Mesendoderm (in vitro differentiated cells): ENCODE results near the gene SULT1C2. TPM values are rescaled to one million over a fixed set of nuclear protein-coding genes. Genes with fewer than 3 reads are reported as not detected.
A peak's percentile ranks its signal among the peaks of the same experiment; 100 is the strongest.

Source experiments
- DNase-seq: peaks from one replicate; pipeline ENCODE4 v3.0.0; 2013
- H2AK5ac ChIP-seq: 2 replicates; pipeline ENCODE4 v1.6.1; 2013; ENCODE audit warnings: low read length, inconsistent platforms
- H2BK120ac ChIP-seq: 2 replicates; pipeline ENCODE4 v1.6.1; 2013; ENCODE audit warnings: low read depth, mild to moderate bottlenecking, low read length, moderate library complexity, mixed read lengths
- H2BK15ac ChIP-seq: replicated peaks from 2 replicates; pipeline ENCODE4 v1.6.1; 2013; ENCODE audit warnings: low read depth, mild to moderate bottlenecking, moderate library complexity
- H2BK5ac ChIP-seq: 2 replicates; pipeline ENCODE4 v1.6.1; 2013; ENCODE audit warnings: low read length, inconsistent platforms
- H3K18ac ChIP-seq: 2 replicates; pipeline ENCODE4 v1.6.1; 2013; ENCODE audit warnings: mild to moderate bottlenecking, low read length, mixed read lengths
- H3K23ac ChIP-seq: one replicate; pipeline ENCODE4 v1.6.1; 2013; ENCODE audit warnings: low read length
- H3K27ac ChIP-seq: 2 replicates; pipeline ENCODE4 v1.5.1; 2013; ENCODE audit warnings: low read depth, mild to moderate bottlenecking, inconsistent platforms, low read length, moderate library complexity
- H3K27me3 ChIP-seq: 2 replicates; pipeline ENCODE4 v1.6.1; 2013; ENCODE audit warnings: low read length, control low read depth, mild to moderate bottlenecking, inconsistent platforms; ENCODE audit not compliant: insufficient read depth, poor library complexity
- H3K36me3 ChIP-seq: 2 replicates; pipeline ENCODE4 v1.6.1; 2013; ENCODE audit warnings: low read length, inconsistent platforms; ENCODE audit not compliant: control insufficient read depth, insufficient read depth
- H3K4ac ChIP-seq: one replicate; pipeline ENCODE4 v1.6.1; 2013; ENCODE audit warnings: low read depth, mild to moderate bottlenecking, low read length, moderate library complexity
- H3K4me1 ChIP-seq: 2 replicates; pipeline ENCODE4 v1.6.1; 2013; ENCODE audit warnings: low read depth, low read length, inconsistent platforms; ENCODE audit not compliant: control insufficient read depth
- H3K4me2 ChIP-seq: 2 replicates; pipeline ENCODE4 v1.6.1; 2013; ENCODE audit warnings: low read length
- H3K4me3 ChIP-seq: 2 replicates; pipeline ENCODE4 v1.5.1; 2013; ENCODE audit warnings: mild to moderate bottlenecking, low read length
- H3K56ac ChIP-seq: one replicate; pipeline ENCODE4 v1.6.1; 2013; ENCODE audit warnings: low read length
- H3K79me1 ChIP-seq: 2 replicates; pipeline ENCODE4 v1.6.1; 2013; ENCODE audit warnings: low read length, inconsistent platforms
- H3K79me2 ChIP-seq: 2 replicates; pipeline ENCODE4 v1.6.1; 2013; ENCODE audit warnings: mild to moderate bottlenecking, low read length; ENCODE audit not compliant: control insufficient read depth, insufficient read depth
- H3K9ac ChIP-seq: 2 replicates; pipeline ENCODE4 v1.6.1; 2013; ENCODE audit warnings: low read length, inconsistent platforms
- H4K5ac ChIP-seq: one replicate; pipeline ENCODE4 v1.6.1; 2013; ENCODE audit warnings: low read length
- H4K8ac ChIP-seq: one replicate; pipeline ENCODE4 v1.6.1; 2013; ENCODE audit warnings: low read depth, mild to moderate bottlenecking, control low read depth, low read length, moderate library complexity
- WGBS: extraction: QIAGEN DNeasy Blood & Tissue Kit; methylation state at CpG from one replicate; pipeline ENCODE4 v1.1.7; 2013; ENCODE audit warnings: low lambda C conversion rate, missing lambda C conversion rate; ENCODE audit not compliant: insufficient coverage; ENCODE audit errors: extremely low coverage; 5-methylcytosine and 5-hydroxymethylcytosine counted together
- polyA plus RNA-seq, 2 experiments: library from polyadenylated mRNA; stranded (reverse); fragments of 200-250 nt; gene quantifications; one replicate each; pipeline ENCODE4 v1.2.3, GENCODE V29; 2013

Gene SULT1C2
- 1.3 TPM for polyA plus RNA-seq (2013, experiment 1 of 2)
- polyA plus RNA-seq (2013, experiment 2 of 2) = 1.5 TPM

- H3K36me3 ChIP-seq = no peaks in the 10 kb centered on the region
- no peak within 1 kb of the TSS for H2AK5ac ChIP-seq
- H3K56ac ChIP-seq = peak within 1 kb of the TSS; percentile 71
- no peak within 1 kb of the TSS for H2BK120ac ChIP-seq
- peak; percentile 85 for DNase-seq
- no peak within 1 kb of the TSS for H3K9ac ChIP-seq
- no peak within 1 kb of the TSS for H4K5ac ChIP-seq
- H2BK5ac ChIP-seq = no peak within 1 kb of the TSS
- H3K79me2 ChIP-seq = no peaks in the 10 kb centered on the region
- no peak within 1 kb of the TSS for H3K27ac ChIP-seq
- no peak within 1 kb of the TSS for H3K18ac ChIP-seq
- H3K4me1 ChIP-seq = peaks cover 4% of the 10 kb centered on the region
- H3K27me3 ChIP-seq = no peaks in the 10 kb centered on the region
- no peak within 1 kb of the TSS for H3K4ac ChIP-seq
- no peak within 1 kb of the TSS for H4K8ac ChIP-seq
- no peak within 1 kb of the TSS for H3K23ac ChIP-seq
- H2BK15ac ChIP-seq = no peak within 1 kb of the TSS
- no peaks in the 10 kb centered on the region for H3K79me1 ChIP-seq
- H3K4me3 ChIP-seq = no peak within 1 kb of the TSS
- peak within 1 kb of the TSS; percentile 5 for H3K4me2 ChIP-seq
- WGBS = no CpG with 5 or more reads among the region's 7 CpGs
Measured at GRCh38 chr2:108288534-108289106, at the start of gene SULT1C2. SULT1C2 (plus strand) TSS chr2:108288895; CDS start chr2:108293668, 4,773 bp downstream.

GRCh38 chr2:108239786-108240185, 48.9 kb upstream of the SULT1C2 start, which contains the start of gene SULT1C3:
SULT1C3 (plus strand) TSS chr2:108239968; CDS start chr2:108247195, 7,227 bp downstream.
- Histone ChIP-seq H3K23ac (no peak within 1 kb of the TSS), H3K56ac (no peak within 1 kb of the TSS), H3K18ac (no peak within 1 kb of the TSS), H3K79me1 (no peaks in the 10 kb centered on the region), H2BK120ac (no peak within 1 kb of the TSS), H3K9ac (no peak within 1 kb of the TSS), H3K79me2 (no peaks in the 10 kb centered on the region), H3K4me3 (no peak within 1 kb of the TSS), H2BK15ac (no peak within 1 kb of the TSS), H3K27me3 (no peaks in the 10 kb centered on the region), H2AK5ac (no peak within 1 kb of the TSS), H2BK5ac (no peak within 1 kb of the TSS), H3K36me3 (no peaks in the 10 kb centered on the region), H4K8ac (no peak within 1 kb of the TSS), H3K4ac (no peak within 1 kb of the TSS), H3K27ac (no peak within 1 kb of the TSS), H4K5ac (no peak within 1 kb of the TSS), H3K4me1 (no peaks in the 10 kb centered on the region), H3K4me2 (no peak within 1 kb of the TSS)
- DNase-seq = no peak
- WGBS = no CpG with 5 or more reads among the region's 2 CpGs

- Histone ChIP-seq H3K79me2 (no peaks in the 10 kb centered on the region), H4K5ac (no peak overlapping the region), H3K27me3 (no peaks in the 10 kb centered on the region), H3K18ac (no peak overlapping the region), H3K56ac (no peak overlapping the region), H3K23ac (no peak overlapping the region), H3K4ac (no peak overlapping the region), H3K4me1 (no peaks in the 10 kb centered on the region), H3K4me2 (no peak overlapping the region), H3K36me3 (no peaks in the 10 kb centered on the region), H3K79me1 (no peaks in the 10 kb centered on the region), H3K9ac (no peak overlapping the region), H3K4me3 (no peak overlapping the region), H3K27ac (no peak overlapping the region), H2BK5ac (no peak overlapping the region), H2BK15ac (no peak overlapping the region), H4K8ac (no peak overlapping the region), H2AK5ac (no peak overlapping the region), H2BK120ac (no peak overlapping the region)
- DNase-seq = no peak
- WGBS = no CpG with 5 or more reads among the region's 5 CpGs
Measured at GRCh38 chr2:108240966-108241365, 47.7 kb upstream of the SULT1C2 start.

GRCh38 chr2:108243566-108243965, 45.1 kb upstream of the SULT1C2 start:
- no peak overlapping the region for H4K8ac ChIP-seq
- no peak overlapping the region for H3K9ac ChIP-seq
- no peaks in the 10 kb centered on the region for H3K27me3 ChIP-seq
- no peak for DNase-seq
- H3K79me2 ChIP-seq = no peaks in the 10 kb centered on the region
- no peak overlapping the region for H3K4me2 ChIP-seq
- no peak overlapping the region for H3K23ac ChIP-seq
- H3K4me1 ChIP-seq = no peaks in the 10 kb centered on the region
- H2BK120ac ChIP-seq = no peak overlapping the region
- H3K4me3 ChIP-seq = no peak overlapping the region
- no peak overlapping the region for H2BK15ac ChIP-seq
- no peaks in the 10 kb centered on the region for H3K36me3 ChIP-seq
- no peak overlapping the region for H2AK5ac ChIP-seq
- no peak overlapping the region for H2BK5ac ChIP-seq
- no peak overlapping the region for H3K4ac ChIP-seq
- H3K56ac ChIP-seq = no peak overlapping the region
- H3K79me1 ChIP-seq = no peaks in the 10 kb centered on the region
- no CpG with 5 or more reads among the region's 1 CpG for WGBS
- no peak overlapping the region for H4K5ac ChIP-seq
- H3K27ac ChIP-seq = no peak overlapping the region
- H3K18ac ChIP-seq = no peak overlapping the region

GRCh38 chr2:108244667-108245414, 43.9 kb upstream of the SULT1C2 start:
- Histone ChIP-seq H3K18ac (no peak overlapping the region), H3K9ac (no peak overlapping the region), H3K56ac (no peak overlapping the region), H2AK5ac (no peak overlapping the region), H3K23ac (no peak overlapping the region), H3K27me3 (no peaks in the 10 kb centered on the region), H3K4me3 (no peak overlapping the region), H3K4ac (no peak overlapping the region), H3K4me1 (no peaks in the 10 kb centered on the region), H3K79me2 (no peaks in the 10 kb centered on the region), H4K8ac (no peak overlapping the region), H3K79me1 (no peaks in the 10 kb centered on the region), H2BK15ac (no peak overlapping the region), H3K4me2 (no peak overlapping the region), H2BK5ac (no peak overlapping the region), H2BK120ac (no peak overlapping the region), H4K5ac (no peak overlapping the region), H3K27ac (no peak overlapping the region), H3K36me3 (no peaks in the 10 kb centered on the region)
- no peak for DNase-seq
- WGBS = no CpG with 5 or more reads among the region's 2 CpGs
